GM19463 (cell line): ENCODE measurements around the gene PACS2.
"Not testable (repeated sequence)": the region's sequence is repeated elsewhere in the genome, so short reads cannot be mapped to it uniquely, and the experiment has no call there.

ENCODE experiments used
- ATAC-seq: cut with Tn5 transposase; IDR thresholded peaks from one replicate; pipeline ENCODE4 v1.9.1; 2021; ENCODE audit warnings: mild to moderate bottlenecking, moderate library complexity; ENCODE audit not compliant: unreplicated experiment

The PACS2 gene

GRCh38 chr14:105330491-105330895, 15.9 kb downstream of the PACS2 start:
- no peak for ATAC-seq

- ATAC-seq = no peak
These were observed 17.2 kb downstream of the PACS2 start for GRCh38 chr14:105331575-105332349.

- ATAC-seq = no peak
These were observed 17.9 kb downstream of the PACS2 start for GRCh38 chr14:105332350-105332874.

- no peak for ATAC-seq
These were observed 18.5 kb downstream of the PACS2 start for GRCh38 chr14:105333020-105333490.

GRCh38 chr14:105333613-105334364, 19.2 kb downstream of the PACS2 start:
- ATAC-seq = no peak

GRCh38 chr14:105334383-105335230, 20.1 kb downstream of the PACS2 start:
- ATAC-seq = no peak

GRCh38 chr14:105335231-105335542, 20.6 kb downstream of the PACS2 start:
- not testable (repeated sequence) for ATAC-seq

- no peak for ATAC-seq
These were observed 21.4 kb downstream of the PACS2 start for GRCh38 chr14:105335735-105336476.

- ATAC-seq = no peak
These were observed 22.1 kb downstream of the PACS2 start for GRCh38 chr14:105336477-105337287.

GRCh38 chr14:105337433-105337832, 22.9 kb downstream of the PACS2 start:
- no peak for ATAC-seq

- no peak for ATAC-seq
These were observed 23.6 kb downstream of the PACS2 start for GRCh38 chr14:105337966-105338741.

- no peak for ATAC-seq
These were observed 26.5 kb downstream of the PACS2 start for GRCh38 chr14:105340821-105341733.

- ATAC-seq = no peak
These were observed 28.6 kb downstream of the PACS2 start for GRCh38 chr14:105343194-105343593.

- no peak for ATAC-seq
These were observed 31.6 kb downstream of the PACS2 start for GRCh38 chr14:105346200-105346533.

- ATAC-seq = no peak
These were observed 32.5 kb downstream of the PACS2 start for GRCh38 chr14:105346876-105347586.

- ATAC-seq = no peak
These were observed 33.0 kb downstream of the PACS2 start for GRCh38 chr14:105347587-105347968.
